H4 (cell line): Measurements from ENCODE around the gene SHFL. TPM values are rescaled to one million over a fixed set of nuclear protein-coding genes. Genes with fewer than 3 reads are reported as not detected.

Source experiments
- DNase-seq: peaks from one replicate; pipeline ENCODE4 v3.0.0-alpha.2; 2015; ENCODE audit warnings: low spot score
- total RNA-seq: library from RNA; depleted of rRNA; stranded (reverse); fragments of >200 nt; shearing (Covaris generic); gene quantifications from 2 replicates; pipeline ENCODE4 v1.2.3, GENCODE V29; 2014

SHFL gene
- total RNA-seq, 1 experiment from 2014 or later, result 20.7 TPM

- no peak for DNase-seq
Measured at GRCh38 chr19:10107817-10108367, 21.8 kb downstream of the SHFL start.

- no peak for DNase-seq
Measured at GRCh38 chr19:10109528-10109927, 23.4 kb downstream of the SHFL start.

- no peak for DNase-seq
Measured at GRCh38 chr19:10110076-10110971, 24.2 kb downstream of the SHFL start.

- DNase-seq, result no peak
Measured at GRCh38 chr19:10110972-10111317, 24.8 kb downstream of the SHFL start.

- DNase-seq, result no peak
Measured at GRCh38 chr19:10111405-10111811, 25.3 kb downstream of the SHFL start, which contains the start of gene P2RY11. TSS of gene P2RY11 (plus strand) at chr19:10111693. CDS start at chr19:10111722, 29 bp downstream.

GRCh38 chr19:10112037-10112761 lies 26.1 kb downstream of the SHFL start:
- DNase-seq, result no peak

GRCh38 chr19:10112895-10113591 lies 26.9 kb downstream of the SHFL start:
- DNase-seq, result no peak

GRCh38 chr19:10113592-10113963 lies 27.5 kb downstream of the SHFL start:
- no peak for DNase-seq

GRCh38 chr19:10113964-10114650 lies 28.0 kb downstream of the SHFL start:
- no peak for DNase-seq

- DNase-seq, result no peak
Measured at GRCh38 chr19:10114651-10115391, 28.7 kb downstream of the SHFL start.

GRCh38 chr19:10115392-10116084 lies 29.4 kb downstream of the SHFL start:
- no peak for DNase-seq

GRCh38 chr19:10116085-10116865 lies 30.2 kb downstream of the SHFL start:
- DNase-seq, result peak; percentile 43

GRCh38 chr19:10116866-10117616 lies 30.9 kb downstream of the SHFL start:
- DNase-seq, result no peak

- DNase-seq, result no peak
Measured at GRCh38 chr19:10118960-10119359, 32.8 kb downstream of the SHFL start.

- no peak for DNase-seq
Measured at GRCh38 chr19:10120538-10121189, 34.5 kb downstream of the SHFL start.

GRCh38 chr19:10122045-10122444 lies 35.9 kb downstream of the SHFL start:
- DNase-seq, result no peak

GRCh38 chr19:10124429-10124828 lies 38.3 kb downstream of the SHFL start:
- DNase-seq, result no peak

- DNase-seq, result no peak
Measured at GRCh38 chr19:10126213-10126639, 40.1 kb downstream of the SHFL start.
